HCT116 (cell line): ENCODE measurements around the gene SLC25A25. TPM values are rescaled to one million over a fixed set of nuclear protein-coding genes. Genes with fewer than 3 reads are reported as not detected.

Experiments
- ATAC-seq: fragments of 200-7000 bp; cut with Tn5 transposase; 2 replicates; pipeline ENCODE4 v1.9.1; 2020; ENCODE audit warnings: mild to moderate bottlenecking, moderate library complexity
- BruUV-seq: library from RNA; stranded (reverse); fragments of 400-500 nt; replicated peaks from 2 replicates; lab custom pipeline; 2021; lab: Mats Ljungman, UMichigan
- CTCF ChIA-PET: fragments of 300-600 bp; sonication (Branson Sonifier 250); formaldehyde crosslinking; loops from one replicate; lab custom pipeline; 2021; ENCODE audit warnings: antibody characterized with exemption; lab: Charles Lee
- POLR2A ChIA-PET: fragments of 300-600, 350-600 bp; sonication (Branson Sonifier 250); formaldehyde crosslinking; loops from one replicate; lab custom pipeline; 2021; ENCODE audit warnings: antibody characterized with exemption; lab: Charles Lee
- RAD21 ChIA-PET, 2 experiments: fragments of 300-600 bp; sonication (Branson Sonifier 250); formaldehyde crosslinking; loops; one replicate each; lab custom pipeline; 2023; ENCODE audit warnings: low total read pairs in 2 of 2; ENCODE audit not compliant: uncharacterized antibody in 2 of 2, unreplicated experiment in 2 of 2, low non-redundant PET in 1 of 2; lab: Charles Lee
- DNase-seq: peaks from one replicate; pipeline ENCODE4 v3.0.0-alpha.2; 2010; ENCODE audit warnings: low read depth, low spot score
- H2AFZ ChIP-seq: fragments of 200-600 bp; shearing (Covaris generic), sonication (generic); 2 replicates; pipeline ENCODE4 v1.6.1; 2017; ENCODE audit warnings: low read depth, mixed run types, mixed read lengths, antibody characterized with exemption, low read length; ENCODE audit not compliant: poor library complexity, severe bottlenecking
- H3K27ac ChIP-seq: 2 replicates; pipeline ENCODE4 v1.5.1; 2012; ENCODE audit warnings: low read depth, low read length
- H3K27me3 ChIP-seq: fragments of 200-600 bp; sonication (generic); 2 replicates; pipeline ENCODE4 v1.6.1; 2016; ENCODE audit warnings: mixed run types, low read length, mixed read lengths; ENCODE audit not compliant: insufficient read depth
- H3K36me3 ChIP-seq, 2 experiments: fragments of 200-500 bp in 1 of 2; fragments of 200-600 bp in 1 of 2; sonication (Bioruptor generic) in 1 of 2; sonication (generic) in 1 of 2; 2 replicates each; pipeline versions ENCODE4 v1.5.1 to v1.6.1; 2014 to 2016; ENCODE audit warnings: low read length in 2 of 2, inconsistent platforms in 1 of 2, mixed read lengths in 1 of 2, mixed run types in 1 of 2; ENCODE audit not compliant: insufficient read depth in 2 of 2, control insufficient read depth in 1 of 2
- H3K4me1 ChIP-seq, 2 experiments: fragments of 200-600 bp in 1 of 2; sonication (generic) in 1 of 2; 2 replicates each; pipeline versions ENCODE4 v1.5.1 to v1.6.1; 2012 to 2017; ENCODE audit warnings: low read length in 2 of 2, inconsistent platforms in 1 of 2, mild to moderate bottlenecking in 1 of 2, mixed read lengths in 1 of 2, mixed run types in 1 of 2, moderate library complexity in 1 of 2; ENCODE audit not compliant: insufficient read depth in 2 of 2, control insufficient read depth in 1 of 2
- H3K4me2 ChIP-seq: fragments of 200-600 bp; sonication (generic); 2 replicates; pipeline ENCODE4 v1.6.1; 2017; ENCODE audit warnings: mixed run types, low read length, mixed read lengths
- H3K4me3 ChIP-seq, 2 experiments: fragments of 200-600 bp in 1 of 2; sonication (generic) in 1 of 2; replicated peaks in 1 of 2; 2 replicates each; pipeline ENCODE4 v1.5.1; 2011 to 2016; ENCODE audit warnings: low read length in 2 of 2, control low read depth in 1 of 2, low read depth in 1 of 2, mild to moderate bottlenecking in 1 of 2, mixed read lengths in 1 of 2, mixed run types in 1 of 2
- H3K79me2 ChIP-seq: fragments of 200-600 bp; sonication (generic); 2 replicates; pipeline ENCODE4 v1.6.1; 2017; ENCODE audit warnings: mild to moderate bottlenecking, mixed run types, low read length, moderate library complexity, mixed read lengths; ENCODE audit not compliant: insufficient read depth
- H3K9ac ChIP-seq: fragments of 200-600 bp; sonication (generic); 2 replicates; pipeline ENCODE4 v1.6.1; 2016; ENCODE audit warnings: low read length, mixed read lengths
- H3K9me2 ChIP-seq: fragments of 200-600 bp; sonication (generic), shearing (Covaris generic); 2 replicates; pipeline ENCODE4 v1.6.1; 2017; ENCODE audit warnings: mixed run types, mild to moderate bottlenecking, moderate library complexity; ENCODE audit not compliant: insufficient read depth
- H3K9me3 ChIP-seq, 2 experiments: fragments of 200-500 bp in 1 of 2; fragments of 200-600 bp in 1 of 2; sonication (Bioruptor generic) in 1 of 2; sonication (generic) in 1 of 2; 2 replicates each; pipeline ENCODE4 v1.6.1; 2014 to 2017; ENCODE audit warnings: low read length in 2 of 2, mixed read lengths in 2 of 2, inconsistent platforms in 1 of 2, low read depth in 1 of 2, mild to moderate bottlenecking in 1 of 2, mixed run types in 1 of 2, moderate library complexity in 1 of 2; ENCODE audit not compliant: control insufficient read depth in 1 of 2, insufficient read depth in 1 of 2
- H4K20me1 ChIP-seq: fragments of 200-600 bp; sonication (generic), shearing (Covaris generic); 2 replicates; pipeline ENCODE4 v1.6.1; 2017; ENCODE audit warnings: mixed run types, mild to moderate bottlenecking, moderate library complexity; ENCODE audit not compliant: insufficient read depth
- CBX3 ChIP-seq: IDR thresholded peaks from 2 replicates; pipeline ENCODE4 v1.6.1; 2012; ENCODE audit warnings: low read depth
- EGR1 ChIP-seq: IDR thresholded peaks from 2 replicates; pipeline ENCODE4 v1.6.1; 2012; ENCODE audit warnings: low read depth
- EZH2 ChIP-seq: fragments of 200-600 bp; sonication (generic); IDR thresholded peaks from 2 replicates; pipeline ENCODE4 v1.6.1; 2017; ENCODE audit warnings: antibody characterized with exemption, mixed run types
- EZH2phosphoT487 ChIP-seq: fragments of 200-600 bp; IDR thresholded peaks from 2 replicates; pipeline ENCODE4 v1.6.1; 2018; ENCODE audit warnings: antibody characterized with exemption, borderline replicate concordance
- JUND ChIP-seq: IDR thresholded peaks from 2 replicates; pipeline ENCODE4 v1.6.1; 2012
- POLR2A ChIP-seq: IDR thresholded peaks from 2 replicates; pipeline ENCODE4 v1.7.0; 2011; ENCODE audit warnings: borderline replicate concordance; ENCODE audit not compliant: insufficient read depth, insufficient read length; ENCODE audit errors: extremely low read depth
- POLR2AphosphoS5 ChIP-seq: IDR thresholded peaks from 2 replicates; pipeline ENCODE4 v1.6.1; 2011; ENCODE audit warnings: mild to moderate bottlenecking, low read depth, low read length, moderate library complexity
- SIN3A ChIP-seq: IDR thresholded peaks from 2 replicates; pipeline ENCODE4 v1.6.1; 2012; ENCODE audit warnings: low read depth
- SP1 ChIP-seq: IDR thresholded peaks from 2 replicates; pipeline ENCODE4 v1.6.1; 2012; ENCODE audit warnings: low read depth
- SRF ChIP-seq: IDR thresholded peaks from 2 replicates; pipeline ENCODE4 v1.6.1; 2012; ENCODE audit warnings: low read depth
- YY1 ChIP-seq: IDR thresholded peaks from 2 replicates; pipeline ENCODE4 v1.6.1; 2011; ENCODE audit warnings: low read length, low read depth, moderate library complexity, mild to moderate bottlenecking; ENCODE audit not compliant: insufficient replicate concordance; ENCODE audit errors: extremely low read depth
- ZFX ChIP-seq: fragments of 450-650 bp; IDR thresholded peaks from 2 replicates; pipeline ENCODE4 v1.6.1; 2017
- ZNF274 ChIP-seq: fragments of 200-500 bp; sonication (Bioruptor generic); IDR thresholded peaks from 2 replicates; pipeline ENCODE4 v1.6.1; 2014; ENCODE audit warnings: mild to moderate bottlenecking, low read depth, low read length, inconsistent platforms
- intact Hi-C: fragments of 100-400 bp; cut with micrococcal nuclease; formaldehyde crosslinking; loops from 2 replicates; pipeline ENCODE4 v1.10.0; 2022
- total RNA-seq: library from RNA; stranded (reverse); gene quantifications from one replicate; pipeline ENCODE4 v1.2.1, GENCODE V29; 2021; ENCODE audit not compliant: unreplicated experiment
- TF ChIP-seq, protein P1 (sequence below): IDR thresholded peaks from 2 replicates; pipeline ENCODE4 v1.6.1; 2011; ENCODE audit warnings: mild to moderate bottlenecking, low read length, moderate library complexity; ENCODE audit not compliant: insufficient replicate concordance; ENCODE audit errors: extremely low read depth
- TF ChIP-seq, protein P2 (sequence below): IDR thresholded peaks from 2 replicates; pipeline ENCODE4 v1.6.1; 2012
- TF ChIP-seq, protein P3 (sequence below): IDR thresholded peaks from 2 replicates; pipeline ENCODE4 v1.6.1; 2012; ENCODE audit warnings: low read depth
- TF ChIP-seq, protein P4 (sequence below), 3 experiments: fragments of 200-600 bp in 1 of 3; sonication (generic) in 1 of 3; IDR thresholded peaks in 2 of 3; conservative IDR thresholded peaks in 1 of 3; 2 replicates each; pipeline ENCODE4 v1.5.1; 2012 to 2017; ENCODE audit warnings: low read depth in 2 of 3, low read length in 2 of 3, antibody characterized with exemption in 1 of 3, borderline replicate concordance in 1 of 3, control low read depth in 1 of 3, mild to moderate bottlenecking in 1 of 3, mixed read lengths in 1 of 3, mixed run types in 1 of 3, moderate library complexity in 1 of 3; ENCODE audit not compliant: insufficient read depth in 1 of 3
- TF ChIP-seq, protein P5 (sequence below): IDR thresholded peaks from 2 replicates; pipeline ENCODE4 v1.6.1; 2012

The SLC25A25 gene
- total RNA-seq, 1 experiment from 2014 or later = 15.3 TPM

DNA sequence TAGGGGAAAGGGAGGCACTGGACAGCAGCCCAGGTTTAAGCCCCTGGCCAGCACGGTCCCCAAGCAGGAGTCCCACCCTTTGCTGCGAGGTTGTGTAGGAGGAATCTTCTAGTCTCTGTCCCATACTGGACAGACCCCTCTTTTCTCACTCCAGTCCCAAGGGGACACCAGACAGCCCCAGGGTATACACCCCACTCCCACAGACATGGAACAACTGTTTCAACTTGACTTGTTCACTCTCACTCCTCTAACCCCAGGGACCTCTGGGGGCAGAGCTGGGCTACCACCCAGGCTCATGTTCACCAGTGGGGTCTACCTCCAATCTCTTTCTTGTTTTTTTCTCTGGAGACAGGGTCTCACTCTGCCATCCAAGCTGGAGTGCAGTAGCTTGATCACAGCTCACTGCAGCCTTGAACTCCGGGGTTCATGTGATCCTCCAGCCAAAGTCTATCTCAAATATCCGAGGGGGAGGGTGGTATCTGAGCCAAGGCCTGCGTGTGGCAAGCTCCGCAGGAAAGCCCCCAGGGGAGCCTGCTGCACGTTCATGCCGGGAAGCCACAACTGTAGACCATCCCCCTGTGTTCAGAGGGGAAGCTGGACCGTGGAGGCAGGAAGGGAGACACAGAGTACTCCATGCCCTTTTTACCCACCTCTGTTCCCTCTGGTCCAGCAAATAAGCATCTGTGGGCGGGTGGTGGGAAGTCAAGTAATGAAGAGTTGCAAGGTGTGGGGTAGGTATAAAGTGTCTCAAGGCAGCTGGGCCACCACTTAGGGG is 57.7 kb downstream of the SLC25A25 start:
- peak overlapping the region; percentile 92 for H3K9ac ChIP-seq
- peaks cover 0 to 6% of the 10 kb centered on the region in 2 experiments; a peak in 1 of 4 replicates for H3K9me3 ChIP-seq
- peak overlapping the region; percentile 99 for H3K27ac ChIP-seq
- peaks cover 6 to 27% of the 10 kb centered on the region in 2 experiments; a peak in 3 of 4 replicates for H3K36me3 ChIP-seq
- peaks cover 9 to 31% of the 10 kb centered on the region in 2 experiments for H3K4me1 ChIP-seq
- ATAC-seq (no peak), DNase-seq (no peak)
- intact Hi-C loops = no loop called here
- H3K79me2 ChIP-seq = peaks cover 39% of the 10 kb centered on the region
- BruUV-seq = no TSS peak
- H3K4me3 ChIP-seq = peak overlapping the region; percentile 90 to 92
- TF ChIP-seq, protein P1, sequence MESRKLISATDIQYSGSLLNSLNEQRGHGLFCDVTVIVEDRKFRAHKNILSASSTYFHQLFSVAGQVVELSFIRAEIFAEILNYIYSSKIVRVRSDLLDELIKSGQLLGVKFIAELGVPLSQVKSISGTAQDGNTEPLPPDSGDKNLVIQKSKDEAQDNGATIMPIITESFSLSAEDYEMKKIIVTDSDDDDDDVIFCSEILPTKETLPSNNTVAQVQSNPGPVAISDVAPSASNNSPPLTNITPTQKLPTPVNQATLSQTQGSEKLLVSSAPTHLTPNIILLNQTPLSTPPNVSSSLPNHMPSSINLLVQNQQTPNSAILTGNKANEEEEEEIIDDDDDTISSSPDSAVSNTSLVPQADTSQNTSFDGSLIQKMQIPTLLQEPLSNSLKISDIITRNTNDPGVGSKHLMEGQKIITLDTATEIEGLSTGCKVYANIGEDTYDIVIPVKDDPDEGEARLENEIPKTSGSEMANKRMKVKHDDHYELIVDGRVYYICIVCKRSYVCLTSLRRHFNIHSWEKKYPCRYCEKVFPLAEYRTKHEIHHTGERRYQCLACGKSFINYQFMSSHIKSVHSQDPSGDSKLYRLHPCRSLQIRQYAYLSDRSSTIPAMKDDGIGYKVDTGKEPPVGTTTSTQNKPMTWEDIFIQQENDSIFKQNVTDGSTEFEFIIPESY = no peak
- TF ChIP-seq SRF (no peak), ZFX (no peak), YY1 (no peak), POLR2AphosphoS5 (no peak), SIN3A (no peak), CBX3 (no peak), EZH2phosphoT487 (no peak), POLR2A (no peak), ZNF274 (no peak), EZH2 (no peak), JUND (no peak), EGR1 (no peak), SP1 (no peak)
- TF ChIP-seq, protein P2, sequence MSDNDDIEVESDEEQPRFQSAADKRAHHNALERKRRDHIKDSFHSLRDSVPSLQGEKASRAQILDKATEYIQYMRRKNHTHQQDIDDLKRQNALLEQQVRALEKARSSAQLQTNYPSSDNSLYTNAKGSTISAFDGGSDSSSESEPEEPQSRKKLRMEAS = no peak
- TF ChIP-seq, protein P3, sequence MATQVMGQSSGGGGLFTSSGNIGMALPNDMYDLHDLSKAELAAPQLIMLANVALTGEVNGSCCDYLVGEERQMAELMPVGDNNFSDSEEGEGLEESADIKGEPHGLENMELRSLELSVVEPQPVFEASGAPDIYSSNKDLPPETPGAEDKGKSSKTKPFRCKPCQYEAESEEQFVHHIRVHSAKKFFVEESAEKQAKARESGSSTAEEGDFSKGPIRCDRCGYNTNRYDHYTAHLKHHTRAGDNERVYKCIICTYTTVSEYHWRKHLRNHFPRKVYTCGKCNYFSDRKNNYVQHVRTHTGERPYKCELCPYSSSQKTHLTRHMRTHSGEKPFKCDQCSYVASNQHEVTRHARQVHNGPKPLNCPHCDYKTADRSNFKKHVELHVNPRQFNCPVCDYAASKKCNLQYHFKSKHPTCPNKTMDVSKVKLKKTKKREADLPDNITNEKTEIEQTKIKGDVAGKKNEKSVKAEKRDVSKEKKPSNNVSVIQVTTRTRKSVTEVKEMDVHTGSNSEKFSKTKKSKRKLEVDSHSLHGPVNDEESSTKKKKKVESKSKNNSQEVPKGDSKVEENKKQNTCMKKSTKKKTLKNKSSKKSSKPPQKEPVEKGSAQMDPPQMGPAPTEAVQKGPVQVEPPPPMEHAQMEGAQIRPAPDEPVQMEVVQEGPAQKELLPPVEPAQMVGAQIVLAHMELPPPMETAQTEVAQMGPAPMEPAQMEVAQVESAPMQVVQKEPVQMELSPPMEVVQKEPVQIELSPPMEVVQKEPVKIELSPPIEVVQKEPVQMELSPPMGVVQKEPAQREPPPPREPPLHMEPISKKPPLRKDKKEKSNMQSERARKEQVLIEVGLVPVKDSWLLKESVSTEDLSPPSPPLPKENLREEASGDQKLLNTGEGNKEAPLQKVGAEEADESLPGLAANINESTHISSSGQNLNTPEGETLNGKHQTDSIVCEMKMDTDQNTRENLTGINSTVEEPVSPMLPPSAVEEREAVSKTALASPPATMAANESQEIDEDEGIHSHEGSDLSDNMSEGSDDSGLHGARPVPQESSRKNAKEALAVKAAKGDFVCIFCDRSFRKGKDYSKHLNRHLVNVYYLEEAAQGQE = no peak
- TF ChIP-seq, protein P4, sequence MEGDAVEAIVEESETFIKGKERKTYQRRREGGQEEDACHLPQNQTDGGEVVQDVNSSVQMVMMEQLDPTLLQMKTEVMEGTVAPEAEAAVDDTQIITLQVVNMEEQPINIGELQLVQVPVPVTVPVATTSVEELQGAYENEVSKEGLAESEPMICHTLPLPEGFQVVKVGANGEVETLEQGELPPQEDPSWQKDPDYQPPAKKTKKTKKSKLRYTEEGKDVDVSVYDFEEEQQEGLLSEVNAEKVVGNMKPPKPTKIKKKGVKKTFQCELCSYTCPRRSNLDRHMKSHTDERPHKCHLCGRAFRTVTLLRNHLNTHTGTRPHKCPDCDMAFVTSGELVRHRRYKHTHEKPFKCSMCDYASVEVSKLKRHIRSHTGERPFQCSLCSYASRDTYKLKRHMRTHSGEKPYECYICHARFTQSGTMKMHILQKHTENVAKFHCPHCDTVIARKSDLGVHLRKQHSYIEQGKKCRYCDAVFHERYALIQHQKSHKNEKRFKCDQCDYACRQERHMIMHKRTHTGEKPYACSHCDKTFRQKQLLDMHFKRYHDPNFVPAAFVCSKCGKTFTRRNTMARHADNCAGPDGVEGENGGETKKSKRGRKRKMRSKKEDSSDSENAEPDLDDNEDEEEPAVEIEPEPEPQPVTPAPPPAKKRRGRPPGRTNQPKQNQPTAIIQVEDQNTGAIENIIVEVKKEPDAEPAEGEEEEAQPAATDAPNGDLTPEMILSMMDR (IDR thresholded peaks at IDR 0.05 in 2 of 3, conservative IDR thresholded peaks at IDR 0.05 in 1 of 3; ENCODE audit: borderline replicate concordance in 1 of 3, insufficient read depth in 1 of 3, low read depth in 2 of 3, low read length in 2 of 3) = no peak
- TF ChIP-seq, protein P5, sequence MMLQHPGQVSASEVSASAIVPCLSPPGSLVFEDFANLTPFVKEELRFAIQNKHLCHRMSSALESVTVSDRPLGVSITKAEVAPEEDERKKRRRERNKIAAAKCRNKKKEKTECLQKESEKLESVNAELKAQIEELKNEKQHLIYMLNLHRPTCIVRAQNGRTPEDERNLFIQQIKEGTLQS = no peak
- ChIA-PET CTCF (interaction anchor here (0.5 to 2.1 kb wide), 11 partner anchors 8 to 236 kb away, joined by 3 to 19 read pairs (median 4); partner anchors contain the start of gene BBLN), RAD21 (no interaction called here), POLR2A (interaction anchor here (1.3 kb wide), 1 partner anchor 34 kb away, joined by 5 read pairs; the partner anchor contains the start of gene BBLN)
- peaks cover 9% of the 10 kb centered on the region; the same call in 1 of the 2 replicates for H4K20me1 ChIP-seq
- H3K9me2 ChIP-seq = no peaks in the 10 kb centered on the region
- H3K27me3 ChIP-seq = no peaks in the 10 kb centered on the region
- H3K4me2 ChIP-seq = peak overlapping the region; percentile 91
- no peak overlapping the region for H2AFZ ChIP-seq
